IPS-18a (cell line): ENCODE measurements around the gene PTPA.

ENCODE experiments used
- H3K27ac ChIP-seq: one replicate; pipeline ENCODE4 v1.5.1; 2013; ENCODE audit warnings: low read length
- H3K27me3 ChIP-seq: one replicate; pipeline ENCODE4 v1.6.1; 2013; ENCODE audit warnings: mild to moderate bottlenecking, low read length; ENCODE audit not compliant: control insufficient read depth, insufficient read depth
- H3K36me3 ChIP-seq: one replicate; pipeline ENCODE4 v1.6.1; 2013; ENCODE audit warnings: low read depth, low read length; ENCODE audit not compliant: control insufficient read depth
- H3K4me1 ChIP-seq: one replicate; pipeline ENCODE4 v1.6.1; 2013; ENCODE audit warnings: low read depth, low read length; ENCODE audit not compliant: control insufficient read depth
- H3K4me3 ChIP-seq: one replicate; pipeline ENCODE4 v1.5.1; 2013; ENCODE audit warnings: low read length
- H3K9ac ChIP-seq: one replicate; pipeline ENCODE4 v1.6.1; 2013; ENCODE audit warnings: mild to moderate bottlenecking, low read length, moderate library complexity
- H3K9me3 ChIP-seq: one replicate; pipeline ENCODE4 v1.6.1; 2013; ENCODE audit warnings: low read depth, low read length; ENCODE audit not compliant: control insufficient read depth

The PTPA gene

GRCh38 chr9:129166623-129167557 lies 55.7 kb downstream of the PTPA start:
- H3K4me1 ChIP-seq = peaks cover 13% of the 10 kb centered on the region
- H3K27me3 ChIP-seq = peaks cover 18% of the 10 kb centered on the region
- H3K9ac ChIP-seq = no peak overlapping the region
- no peaks in the 10 kb centered on the region for H3K36me3 ChIP-seq
- peak overlapping the region; percentile 36 for H3K4me3 ChIP-seq
- no peaks in the 10 kb centered on the region for H3K9me3 ChIP-seq
- no peak overlapping the region for H3K27ac ChIP-seq

- Histone ChIP-seq H3K36me3 (no peaks in the 10 kb centered on the region), H3K27ac (no peak overlapping the region), H3K9me3 (no peaks in the 10 kb centered on the region), H3K4me3 (no peak overlapping the region), H3K4me1 (peaks cover 18% of the 10 kb centered on the region), H3K27me3 (peaks cover 52% of the 10 kb centered on the region), H3K9ac (no peak overlapping the region)
These were observed 59.0 kb downstream of the PTPA start for GRCh38 chr9:129170229-129170628.

- peaks cover 71% of the 10 kb centered on the region for H3K27me3 ChIP-seq
- H3K4me1 ChIP-seq = peaks cover 18% of the 10 kb centered on the region
- no peak overlapping the region for H3K9ac ChIP-seq
- no peaks in the 10 kb centered on the region for H3K36me3 ChIP-seq
- H3K9me3 ChIP-seq = no peaks in the 10 kb centered on the region
- H3K27ac ChIP-seq = no peak overlapping the region
- no peak overlapping the region for H3K4me3 ChIP-seq
These were observed 61.0 kb downstream of the PTPA start for GRCh38 chr9:129171993-129172751.

- no peak overlapping the region for H3K4me3 ChIP-seq
- peaks cover 18% of the 10 kb centered on the region for H3K4me1 ChIP-seq
- H3K36me3 ChIP-seq = no peaks in the 10 kb centered on the region
- H3K27ac ChIP-seq = no peak overlapping the region
- no peaks in the 10 kb centered on the region for H3K9me3 ChIP-seq
- peaks cover 75% of the 10 kb centered on the region for H3K27me3 ChIP-seq
- H3K9ac ChIP-seq = no peak overlapping the region
These were observed 61.6 kb downstream of the PTPA start for GRCh38 chr9:129172816-129173215.

GRCh38 chr9:129173296-129174101 lies 62.3 kb downstream of the PTPA start:
- H3K27me3 ChIP-seq = peaks cover 78% of the 10 kb centered on the region
- peak overlapping the region; percentile 74 for H3K4me3 ChIP-seq
- H3K27ac ChIP-seq = no peak overlapping the region
- H3K9ac ChIP-seq = no peak overlapping the region
- H3K9me3 ChIP-seq = no peaks in the 10 kb centered on the region
- H3K4me1 ChIP-seq = peaks cover 11% of the 10 kb centered on the region
- H3K36me3 ChIP-seq = no peaks in the 10 kb centered on the region

DNA sequence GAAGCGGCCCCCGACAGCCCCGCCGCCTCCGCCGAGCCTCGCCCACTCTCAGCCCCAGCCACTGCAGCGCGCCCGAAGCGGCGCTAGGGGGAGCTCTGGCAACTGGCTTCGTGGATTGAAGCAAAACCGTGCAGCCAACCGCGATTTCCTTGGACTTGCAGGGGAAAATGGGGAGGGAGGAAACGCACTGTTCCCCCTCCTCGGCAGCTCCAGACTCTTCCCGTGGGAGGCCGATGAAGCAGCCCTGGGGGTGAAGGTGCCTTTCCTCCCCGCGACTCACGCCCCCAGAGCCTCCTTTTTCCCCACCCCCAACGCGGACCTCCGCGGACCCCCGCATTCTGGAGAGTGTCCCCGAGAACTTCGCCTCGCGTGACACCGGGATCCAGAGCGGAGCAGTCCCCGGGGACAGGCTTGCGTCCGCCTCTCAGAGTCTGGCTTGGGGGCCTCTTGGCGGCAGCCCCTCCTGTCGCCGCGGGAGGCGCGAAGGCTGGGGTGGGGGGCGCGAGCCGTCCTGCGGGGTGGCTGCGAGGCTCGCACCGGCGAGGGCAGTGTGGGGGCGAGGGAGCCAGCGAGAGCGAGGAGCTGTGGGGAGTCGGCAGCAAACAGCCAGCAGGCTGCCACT lies 63.0 kb downstream of the PTPA start:
- Histone ChIP-seq H3K27me3 (peaks cover 85% of the 10 kb centered on the region), H3K9me3 (no peaks in the 10 kb centered on the region), H3K4me3 (peak overlapping the region; percentile 74), H3K4me1 (peaks cover 11% of the 10 kb centered on the region), H3K9ac (peak overlapping the region; percentile 48), H3K27ac (no peak overlapping the region), H3K36me3 (no peaks in the 10 kb centered on the region)

DNA sequence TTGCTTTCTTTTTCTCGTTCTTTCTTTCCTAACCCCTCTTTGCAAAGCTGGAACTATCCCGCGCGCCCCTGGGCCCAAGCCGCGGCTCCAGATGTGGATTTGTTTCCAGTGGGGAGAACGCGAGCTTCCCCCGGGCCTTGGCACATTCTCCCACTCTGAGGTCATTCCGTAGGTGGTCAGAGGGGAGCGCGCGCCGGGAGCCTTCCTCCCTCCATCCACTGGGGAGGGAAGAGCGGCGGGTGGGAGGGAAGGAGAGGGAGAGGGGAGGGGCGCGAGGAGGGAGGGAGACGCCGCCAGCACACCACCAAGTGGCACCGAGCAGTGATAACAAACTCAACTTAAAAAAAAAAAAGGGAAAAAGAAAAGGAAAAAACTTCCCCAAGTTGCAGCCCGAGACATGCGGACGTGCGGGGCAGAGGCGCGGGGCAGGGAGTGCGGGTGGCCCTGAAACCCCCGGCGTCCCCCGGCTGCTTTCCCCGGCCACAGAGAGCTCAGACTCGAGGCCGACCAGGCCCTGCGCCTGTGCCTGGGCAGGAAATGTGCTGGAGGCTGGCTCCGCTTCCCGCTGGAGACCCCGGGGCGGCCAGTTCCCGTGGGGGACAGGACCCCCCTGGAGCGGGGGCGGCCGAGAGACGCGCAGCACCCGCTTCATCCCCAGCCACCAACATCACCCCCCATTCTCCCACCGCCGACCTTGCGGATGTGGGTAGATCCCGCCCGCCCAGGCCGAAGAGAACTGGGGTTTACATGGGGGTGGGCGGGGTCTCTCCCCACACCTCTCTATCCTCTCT lies 63.7 kb downstream of the PTPA start:
- no peak overlapping the region for H3K27ac ChIP-seq
- H3K4me1 ChIP-seq = peaks cover 18% of the 10 kb centered on the region
- H3K36me3 ChIP-seq = no peaks in the 10 kb centered on the region
- peaks cover 92% of the 10 kb centered on the region for H3K27me3 ChIP-seq
- peak overlapping the region; percentile 48 for H3K9ac ChIP-seq
- no peaks in the 10 kb centered on the region for H3K9me3 ChIP-seq
- H3K4me3 ChIP-seq = peak overlapping the region; percentile 74

GRCh38 chr9:129175515-129175824 lies 64.3 kb downstream of the PTPA start:
- no peak overlapping the region for H3K9ac ChIP-seq
- H3K27me3 ChIP-seq = peaks cover 93% of the 10 kb centered on the region
- no peaks in the 10 kb centered on the region for H3K36me3 ChIP-seq
- H3K4me3 ChIP-seq = peak overlapping the region; percentile 74
- H3K9me3 ChIP-seq = no peaks in the 10 kb centered on the region
- H3K4me1 ChIP-seq = peaks cover 18% of the 10 kb centered on the region
- no peak overlapping the region for H3K27ac ChIP-seq

GRCh38 chr9:129175825-129176633 lies 64.8 kb downstream of the PTPA start:
- H3K27ac ChIP-seq = no peak overlapping the region
- peaks cover 94% of the 10 kb centered on the region for H3K27me3 ChIP-seq
- H3K4me3 ChIP-seq = peak overlapping the region; percentile 74
- H3K36me3 ChIP-seq = no peaks in the 10 kb centered on the region
- no peaks in the 10 kb centered on the region for H3K9me3 ChIP-seq
- H3K9ac ChIP-seq = peak overlapping the region; percentile 21
- H3K4me1 ChIP-seq = peaks cover 18% of the 10 kb centered on the region
